K562 (cell line): ENCODE data around the gene ITPR3. TPM values are rescaled to one million over a fixed set of nuclear protein-coding genes. Genes with fewer than 3 reads are reported as not detected.

ENCODE experiments used
- KDM1A ChIP-seq, 2 experiments: fragments of 450-650 bp; IDR thresholded peaks; 2 replicates each; pipeline ENCODE4 v1.6.1; 2016; ENCODE audit warnings: mild to moderate bottlenecking in 2 of 2
- LCOR ChIP-seq: sonication (generic); formaldehyde crosslinking; IDR thresholded peaks from 2 replicates; pipeline ENCODE4 v1.8.0; 2022; ENCODE audit warnings: mild to moderate bottlenecking, missing genetic modification reagents
- NCOR1 ChIP-seq: fragments of 450-650 bp; IDR thresholded peaks from 2 replicates; pipeline ENCODE4 v1.6.1; 2016; ENCODE audit warnings: mild to moderate bottlenecking, moderate library complexity
- SRSF3 ChIP-seq: fragments of 200-400 bp; formaldehyde crosslinking; IDR thresholded peaks from 2 replicates; pipeline ENCODE4 v1.6.1; 2016; ENCODE audit warnings: mild to moderate bottlenecking, low read length, moderate library complexity; ENCODE audit not compliant: insufficient read depth
- polyA plus RNA-seq, 8 experiments: library from polyadenylated mRNA; depleted of rRNA in 4 of 8; stranded (reverse) in 5 of 8; unstranded in 3 of 8; fragments of >200 nt; fragmentation: Nextera tagmentation in 2 of 8; fragmentation: Illumina TruSeq in 1 of 8; extraction: Ambion mirVana in 2 of 8; extraction: Trizol in 1 of 8; gene quantifications; 2 replicates each; pipeline versions ENCODE4 v1.2.1 to v1.2.3, GENCODE V29; 2011 to 2014; ENCODE audit warnings: inconsistent platforms in 1 of 8, missing spikeins in 1 of 8
- total RNA-seq, 7 experiments: library from RNA; depleted of rRNA in 6 of 7; stranded (reverse); fragments of >200 nt in 6 of 7; fragmentation: Illumina TruSeq in 2 of 7; extraction: Trizol in 2 of 7; gene quantifications; 2 replicates each; pipeline versions ENCODE4 v1.2.1 to v1.2.3, GENCODE V29; 2011 to 2021; ENCODE audit warnings: low replicate concordance in 1 of 7
- TF ChIP-seq, protein P1 (sequence below): fragments of 450-650 bp; IDR thresholded peaks from 2 replicates; pipeline ENCODE4 v1.6.1; 2018; ENCODE audit not compliant: partially characterized antibody
- TF ChIP-seq, protein P2 (sequence below), 2 experiments: fragments of 450-650 bp in 1 of 2; IDR thresholded peaks; 2 replicates each; pipeline ENCODE4 v1.6.1; 2011 to 2017; ENCODE audit warnings: low read depth in 2 of 2, antibody characterized with exemption in 1 of 2, borderline replicate concordance in 1 of 2, low read length in 1 of 2, mild to moderate bottlenecking in 1 of 2, mixed read lengths in 1 of 2; ENCODE audit not compliant: control insufficient read depth in 1 of 2
- TF ChIP-seq, protein P3 (sequence below): fragments of 250-450 bp; sonication (Bioruptor Pico); IDR thresholded peaks from 2 replicates; pipeline ENCODE4 v1.5.0; 2021; ENCODE audit warnings: mild to moderate bottlenecking, moderate library complexity

ITPR3 gene
- total and polyA plus RNA-seq, 9 of the 15 experiments (the other 6 are each of a cell fraction or from before 2014, with no cell fraction given): 0.39 to 35.7 (median 13.2) TPM

DNA sequence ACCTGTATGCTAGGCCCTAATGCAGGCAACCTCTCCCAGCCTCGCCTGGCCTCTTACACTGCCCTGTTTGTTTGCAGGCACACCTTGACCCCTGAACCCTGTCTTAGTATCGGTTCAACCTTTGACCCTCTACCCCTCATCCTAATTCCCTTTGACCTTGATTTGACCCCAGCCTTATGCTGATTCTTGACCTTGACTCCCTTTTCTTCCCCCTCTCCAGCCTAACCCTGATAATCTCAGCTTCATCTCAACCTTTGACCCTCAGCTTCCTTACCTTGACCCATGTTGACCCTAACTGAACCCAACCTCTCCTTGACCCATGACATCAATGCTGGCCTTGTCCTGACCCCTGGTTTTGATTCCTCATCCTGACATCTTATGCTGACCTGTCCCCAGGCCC lies 56.6 kb downstream of the ITPR3 start (continued):
- TF ChIP-seq, protein P1, sequence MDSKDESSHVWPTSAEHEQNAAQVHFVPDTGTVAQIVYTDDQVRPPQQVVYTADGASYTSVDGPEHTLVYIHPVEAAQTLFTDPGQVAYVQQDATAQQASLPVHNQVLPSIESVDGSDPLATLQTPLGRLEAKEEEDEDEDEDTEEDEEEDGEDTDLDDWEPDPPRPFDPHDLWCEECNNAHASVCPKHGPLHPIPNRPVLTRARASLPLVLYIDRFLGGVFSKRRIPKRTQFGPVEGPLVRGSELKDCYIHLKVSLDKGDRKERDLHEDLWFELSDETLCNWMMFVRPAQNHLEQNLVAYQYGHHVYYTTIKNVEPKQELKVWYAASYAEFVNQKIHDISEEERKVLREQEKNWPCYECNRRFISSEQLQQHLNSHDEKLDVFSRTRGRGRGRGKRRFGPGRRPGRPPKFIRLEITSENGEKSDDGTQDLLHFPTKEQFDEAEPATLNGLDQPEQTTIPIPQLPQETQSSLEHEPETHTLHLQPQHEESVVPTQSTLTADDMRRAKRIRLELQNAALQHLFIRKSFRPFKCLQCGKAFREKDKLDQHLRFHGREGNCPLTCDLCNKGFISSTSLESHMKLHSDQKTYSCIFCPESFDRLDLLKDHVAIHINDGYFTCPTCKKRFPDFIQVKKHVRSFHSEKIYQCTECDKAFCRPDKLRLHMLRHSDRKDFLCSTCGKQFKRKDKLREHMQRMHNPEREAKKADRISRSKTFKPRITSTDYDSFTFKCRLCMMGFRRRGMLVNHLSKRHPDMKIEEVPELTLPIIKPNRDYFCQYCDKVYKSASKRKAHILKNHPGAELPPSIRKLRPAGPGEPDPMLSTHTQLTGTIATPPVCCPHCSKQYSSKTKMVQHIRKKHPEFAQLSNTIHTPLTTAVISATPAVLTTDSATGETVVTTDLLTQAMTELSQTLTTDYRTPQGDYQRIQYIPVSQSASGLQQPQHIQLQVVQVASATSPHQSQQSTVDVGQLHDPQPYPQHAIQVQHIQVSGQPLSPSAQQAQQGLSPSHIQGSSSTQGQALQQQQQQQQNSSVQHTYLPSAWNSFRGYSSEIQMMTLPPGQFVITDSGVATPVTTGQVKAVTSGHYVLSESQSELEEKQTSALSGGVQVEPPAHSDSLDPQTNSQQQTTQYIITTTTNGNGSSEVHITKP: no peak
- TF ChIP-seq KDM1A (IDR thresholded peaks at IDR 0.05): 0 out of 4 replicates have a peak, but pooled peaks of 1 of the 2 experiments have one; percentile 26
- TF ChIP-seq, protein P2, sequence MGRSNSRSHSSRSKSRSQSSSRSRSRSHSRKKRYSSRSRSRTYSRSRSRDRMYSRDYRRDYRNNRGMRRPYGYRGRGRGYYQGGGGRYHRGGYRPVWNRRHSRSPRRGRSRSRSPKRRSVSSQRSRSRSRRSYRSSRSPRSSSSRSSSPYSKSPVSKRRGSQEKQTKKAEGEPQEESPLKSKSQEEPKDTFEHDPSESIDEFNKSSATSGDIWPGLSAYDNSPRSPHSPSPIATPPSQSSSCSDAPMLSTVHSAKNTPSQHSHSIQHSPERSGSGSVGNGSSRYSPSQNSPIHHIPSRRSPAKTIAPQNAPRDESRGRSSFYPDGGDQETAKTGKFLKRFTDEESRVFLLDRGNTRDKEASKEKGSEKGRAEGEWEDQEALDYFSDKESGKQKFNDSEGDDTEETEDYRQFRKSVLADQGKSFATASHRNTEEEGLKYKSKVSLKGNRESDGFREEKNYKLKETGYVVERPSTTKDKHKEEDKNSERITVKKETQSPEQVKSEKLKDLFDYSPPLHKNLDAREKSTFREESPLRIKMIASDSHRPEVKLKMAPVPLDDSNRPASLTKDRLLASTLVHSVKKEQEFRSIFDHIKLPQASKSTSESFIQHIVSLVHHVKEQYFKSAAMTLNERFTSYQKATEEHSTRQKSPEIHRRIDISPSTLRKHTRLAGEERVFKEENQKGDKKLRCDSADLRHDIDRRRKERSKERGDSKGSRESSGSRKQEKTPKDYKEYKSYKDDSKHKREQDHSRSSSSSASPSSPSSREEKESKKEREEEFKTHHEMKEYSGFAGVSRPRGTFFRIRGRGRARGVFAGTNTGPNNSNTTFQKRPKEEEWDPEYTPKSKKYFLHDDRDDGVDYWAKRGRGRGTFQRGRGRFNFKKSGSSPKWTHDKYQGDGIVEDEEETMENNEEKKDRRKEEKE (IDR thresholded peaks at IDR 0.05; ENCODE audit: borderline replicate concordance in 1 of 2, control insufficient read depth in 1 of 2, low read depth in 2 of 2, low read length in 1 of 2): no peak
- TF ChIP-seq, protein P3, sequence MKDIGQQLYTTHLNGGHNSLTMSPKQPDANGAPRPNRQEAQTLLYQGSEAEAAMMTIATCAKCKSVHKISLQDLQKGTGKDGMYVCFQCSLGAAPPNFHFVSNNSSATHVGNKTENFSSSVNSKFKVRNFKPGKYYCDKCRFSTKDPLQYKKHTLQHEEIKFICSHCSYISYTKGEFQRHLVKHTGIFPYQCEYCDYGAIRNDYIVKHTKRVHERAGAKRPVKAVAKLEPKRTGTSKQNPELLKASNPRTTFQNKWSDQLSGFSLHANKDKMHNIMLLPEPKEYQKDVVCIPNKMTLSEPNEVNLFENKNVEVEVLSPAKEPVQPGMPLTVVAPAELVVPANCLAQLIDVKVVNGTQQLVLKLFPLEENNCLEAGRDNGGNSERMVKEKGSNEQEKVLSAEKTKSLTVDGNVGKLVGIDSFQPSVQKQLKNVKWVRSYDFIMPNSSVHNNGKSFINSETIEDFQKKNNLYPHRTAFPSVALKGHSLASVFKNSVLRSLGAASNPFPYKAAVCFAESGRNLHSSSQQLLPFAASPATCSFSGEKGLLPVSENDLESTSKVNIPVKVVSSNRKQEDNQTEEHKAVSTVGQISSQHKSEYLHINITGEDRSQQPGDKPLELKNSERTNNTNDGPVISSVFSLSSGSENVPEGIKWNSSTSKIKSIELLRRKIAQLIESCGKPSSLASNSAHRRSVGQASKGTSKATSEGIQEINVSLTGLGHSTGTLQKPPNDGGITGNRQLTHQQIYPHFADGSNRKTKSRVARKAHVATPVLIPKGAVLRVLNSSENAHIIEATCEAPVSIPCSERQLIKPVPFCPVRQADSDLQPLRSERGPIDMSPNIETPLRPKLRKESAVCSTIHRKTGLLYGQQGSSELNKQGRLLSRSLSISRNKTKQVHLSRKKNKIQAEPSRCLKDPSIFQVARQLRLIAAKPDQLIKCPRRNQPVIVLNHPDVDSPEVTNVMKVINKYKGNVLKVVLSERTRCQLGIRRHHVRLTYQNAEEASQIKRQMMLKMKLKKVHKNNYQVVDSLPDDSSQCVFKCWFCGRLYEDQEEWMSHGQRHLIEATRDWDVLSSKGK (CRISPR knock-in tag): no peak
- TF ChIP-seq LCOR (CRISPR knock-in tag): no peak
- no peak for TF ChIP-seq SRSF3
- TF ChIP-seq NCOR1: no peak
